Hepatocyte (in vitro differentiated cells): ENCODE results near the gene CSNK1A1L. TPM values are rescaled to one million over a fixed set of nuclear protein-coding genes. Genes with fewer than 3 reads are reported as not detected.

ENCODE experiments used
- DNase-seq: peaks from one replicate; pipeline ENCODE4 v3.0.0-alpha.2; 2016; ENCODE audit warnings: low spot score
- H2AFZ ChIP-seq: fragments of 200-600 bp; sonication (generic); 2 replicates; pipeline ENCODE4 v1.6.0; 2016; ENCODE audit warnings: antibody characterized with exemption, mild to moderate bottlenecking
- H3K27ac ChIP-seq: fragments of 200-600 bp; sonication (generic); 2 replicates; pipeline ENCODE4 v1.5.1; 2016; ENCODE audit warnings: mild to moderate bottlenecking
- H3K27me3 ChIP-seq: fragments of 200-600 bp; sonication (generic); 2 replicates; pipeline ENCODE4 v1.6.1; 2016
- H3K36me3 ChIP-seq: fragments of 200-600 bp; sonication (generic); replicated peaks from 2 replicates; pipeline ENCODE4 v1.5.1; 2016; ENCODE audit warnings: low read depth; ENCODE audit not compliant: insufficient read depth
- H3K4me1 ChIP-seq: fragments of 200-600 bp; sonication (generic); 2 replicates; pipeline ENCODE4 v1.5.1; 2016; ENCODE audit warnings: mild to moderate bottlenecking, moderate library complexity; ENCODE audit not compliant: insufficient read depth
- H3K4me2 ChIP-seq: fragments of 200-600 bp; sonication (generic); 2 replicates; pipeline ENCODE4 v1.6.0; 2016
- H3K4me3 ChIP-seq: fragments of 200-600 bp; sonication (generic); 2 replicates; pipeline ENCODE4 v1.5.1; 2016; ENCODE audit warnings: mild to moderate bottlenecking
- H3K79me2 ChIP-seq: fragments of 200-600 bp; sonication (generic); 2 replicates; pipeline ENCODE4 v1.6.0; 2017; ENCODE audit warnings: mild to moderate bottlenecking
- H3K9me2 ChIP-seq: fragments of 200-600 bp; sonication (generic); replicated peaks from 2 replicates; pipeline ENCODE4 v1.6.0; 2017; ENCODE audit warnings: mild to moderate bottlenecking; ENCODE audit not compliant: insufficient read depth
- H3K9me3 ChIP-seq: fragments of 200-600 bp; sonication (generic); 2 replicates; pipeline ENCODE4 v1.5.1; 2016; ENCODE audit warnings: low read depth, mild to moderate bottlenecking
- H4K20me1 ChIP-seq: fragments of 200-600 bp; sonication (generic); 2 replicates; pipeline ENCODE4 v1.6.0; 2016; ENCODE audit warnings: mild to moderate bottlenecking; ENCODE audit not compliant: insufficient read depth, poor library complexity, severe bottlenecking
- CTCF ChIP-seq: fragments of 200-600 bp; sonication (generic); IDR thresholded peaks from 2 replicates; pipeline ENCODE4 v1.5.1; 2016; ENCODE audit warnings: antibody characterized with exemption, mild to moderate bottlenecking; ENCODE audit not compliant: poor library complexity
- EZH2 ChIP-seq: fragments of 200-600 bp; sonication (generic); IDR thresholded peaks from 2 replicates; pipeline ENCODE4 v1.6.1; 2016; ENCODE audit warnings: antibody characterized with exemption, mild to moderate bottlenecking, borderline replicate concordance
- EZH2phosphoT487 ChIP-seq: fragments of 200-600 bp; sonication (generic); IDR thresholded peaks from one replicate; pipeline ENCODE4 v1.6.1; 2018; ENCODE audit warnings: antibody characterized with exemption, mild to moderate bottlenecking, low read depth, moderate library complexity; ENCODE audit not compliant: unreplicated experiment, severe bottlenecking
- WGBS: methylation state at CpG from one replicate; pipeline ENCODE4 v1.1.6; 2016; ENCODE audit warnings: low lambda C conversion rate; ENCODE audit errors: missing lambda C conversion rate; 5-methylcytosine and 5-hydroxymethylcytosine counted together
- polyA plus RNA-seq: library from polyadenylated mRNA; unstranded; fragments of >200 nt; fragmentation: Nextera tagmentation; extraction: Ambion mirVana; gene quantifications from 2 replicates; pipeline ENCODE4 v1.2.1, GENCODE V29; 2016
- total RNA-seq: library from RNA; depleted of rRNA; stranded (reverse); fragments of >200 nt; gene quantifications from 2 replicates; pipeline ENCODE4 v1.2.3, GENCODE V29; 2014

Gene CSNK1A1L
- total and polyA plus RNA-seq, 2 experiments from 2014 or later: not detected

GRCh38 chr13:37087486-37087885 lies 18.0 kb downstream of the CSNK1A1L start:
- no peak for TF ChIP-seq EZH2phosphoT487
- no peak for TF ChIP-seq CTCF
- no peak for TF ChIP-seq EZH2
- H3K9me3 ChIP-seq: no peaks in the 10 kb centered on the region
- no peaks in the 10 kb centered on the region for H3K4me1 ChIP-seq
- no peaks in the 10 kb centered on the region for H3K9me2 ChIP-seq
- H3K27me3 ChIP-seq: no peaks in the 10 kb centered on the region
- no peak for DNase-seq
- H3K4me2 ChIP-seq: no peak overlapping the region
- H2AFZ ChIP-seq: no peak overlapping the region
- no peaks in the 10 kb centered on the region for H3K36me3 ChIP-seq
- no peak overlapping the region for H3K27ac ChIP-seq
- H3K4me3 ChIP-seq: no peak overlapping the region
- 90% methylated on average over 2 of the region's 2 CpGs for WGBS
- no peaks in the 10 kb centered on the region for H3K79me2 ChIP-seq
- no peaks in the 10 kb centered on the region for H4K20me1 ChIP-seq

DNA sequence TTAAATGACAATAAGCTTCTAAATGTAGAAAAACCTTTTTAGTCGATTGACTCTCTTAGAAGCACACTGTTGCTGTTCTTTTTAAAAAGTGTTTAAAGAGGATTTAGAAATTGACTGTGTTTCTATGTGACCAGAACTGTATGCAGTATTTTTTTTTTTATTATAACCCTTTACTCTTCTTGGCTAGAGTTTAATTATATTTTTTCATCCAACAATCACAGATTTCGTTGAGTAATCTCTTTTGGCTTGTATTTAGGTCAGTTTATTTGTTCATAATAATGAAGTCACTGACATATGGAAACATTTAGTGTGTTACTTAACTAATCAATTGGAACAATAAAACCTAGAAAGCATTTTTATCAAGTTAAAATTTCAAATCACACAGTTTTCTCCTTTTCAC lies 19.9 kb downstream of the CSNK1A1L start:
- H3K36me3 ChIP-seq: no peaks in the 10 kb centered on the region
- H4K20me1 ChIP-seq: no peaks in the 10 kb centered on the region
- no peak overlapping the region for H3K4me3 ChIP-seq
- no peaks in the 10 kb centered on the region for H3K4me1 ChIP-seq
- WGBS: 63% methylated on average over 2 of the region's 2 CpGs
- no peaks in the 10 kb centered on the region for H3K27me3 ChIP-seq
- H3K9me2 ChIP-seq: no peaks in the 10 kb centered on the region
- DNase-seq: no peak
- H2AFZ ChIP-seq: no peak overlapping the region
- H3K79me2 ChIP-seq: no peaks in the 10 kb centered on the region
- no peak overlapping the region for H3K27ac ChIP-seq
- no peak overlapping the region for H3K4me2 ChIP-seq
- no peak for TF ChIP-seq EZH2phosphoT487
- H3K9me3 ChIP-seq: no peaks in the 10 kb centered on the region

- WGBS: 100% methylated on average over 2 of the region's 2 CpGs
- H3K4me3 ChIP-seq: no peak overlapping the region
- H4K20me1 ChIP-seq: no peaks in the 10 kb centered on the region
- H2AFZ ChIP-seq: no peak overlapping the region
- no peaks in the 10 kb centered on the region for H3K36me3 ChIP-seq
- no peaks in the 10 kb centered on the region for H3K79me2 ChIP-seq
- H3K27ac ChIP-seq: no peak overlapping the region
- no peaks in the 10 kb centered on the region for H3K4me1 ChIP-seq
- no peaks in the 10 kb centered on the region for H3K9me2 ChIP-seq
- H3K4me2 ChIP-seq: no peak overlapping the region
- no peak for DNase-seq
- no peaks in the 10 kb centered on the region for H3K27me3 ChIP-seq
- TF ChIP-seq CTCF (no peak), EZH2 (no peak), EZH2phosphoT487 (no peak)
- no peaks in the 10 kb centered on the region for H3K9me3 ChIP-seq
Measured at GRCh38 chr13:37076818-37077217, 28.6 kb downstream of the CSNK1A1L start.

- DNase-seq: no peak
- H3K9me2 ChIP-seq: no peaks in the 10 kb centered on the region
- no peak overlapping the region for H3K27ac ChIP-seq
- no peaks in the 10 kb centered on the region for H3K36me3 ChIP-seq
- H3K4me1 ChIP-seq: no peaks in the 10 kb centered on the region
- no peak overlapping the region for H3K4me2 ChIP-seq
- H3K9me3 ChIP-seq: no peaks in the 10 kb centered on the region
- 63% methylated on average over 2 of the region's 2 CpGs for WGBS
- no peaks in the 10 kb centered on the region for H3K27me3 ChIP-seq
- H3K4me3 ChIP-seq: no peak overlapping the region
- H2AFZ ChIP-seq: no peak overlapping the region
- TF ChIP-seq CTCF (no peak), EZH2 (no peak), EZH2phosphoT487 (no peak)
- H3K79me2 ChIP-seq: no peaks in the 10 kb centered on the region
- H4K20me1 ChIP-seq: no peaks in the 10 kb centered on the region
Measured at GRCh38 chr13:37075164-37075563, 30.3 kb downstream of the CSNK1A1L start.
